Measurements from ENCODE around the gene PVR. TPM values are rescaled to one million over a fixed set of nuclear protein-coding genes. Genes with fewer than 3 reads are reported as not detected.
A peak's percentile ranks its signal among the peaks of the same experiment; 100 is the strongest.

The PVR gene
- total and polyA plus RNA-seq, 2 of the 4 experiments (the other 2 are of a cell fraction) = 106 to 122 TPM

- no peak overlapping the region for H4K8ac ChIP-seq (ENCODE audit: low read depth in 2 of 2, low read length in 2 of 2)
- POLR2A ChIA-PET (ENCODE audit: unreplicated experiment) = no interaction called here
- H3K27me3 ChIP-seq (ENCODE audit: control insufficient read depth, insufficient read depth, low read length) = peaks cover 12% of the 10 kb centered on the region
- no peak overlapping the region for H3K4ac ChIP-seq (ENCODE audit: low read depth, low read length)
- ATAC-seq (ENCODE audit: low read depth) = no peak
- H3K14ac ChIP-seq (replicated peaks; ENCODE audit: low read depth, low read length) = no peak overlapping the region
- 0 out of 2 replicates have a peak overlapping the region, but pooled peaks have one; percentile 14 for H2BK20ac ChIP-seq (ENCODE audit: low read depth, low read length)
- no peak overlapping the region for H3K23ac ChIP-seq (ENCODE audit: low read depth, low read length)
- no peaks in the 10 kb centered on the region for H3K4me1 ChIP-seq (ENCODE audit: control insufficient read depth, insufficient read depth, low read length)
- DNase-seq = no peak
- no peak overlapping the region for H3K4me3 ChIP-seq (ENCODE audit: insufficient read depth, low read depth, low read length)
- no peak overlapping the region for H2AK9ac ChIP-seq (replicated peaks; ENCODE audit: low read depth, low read length, poor library complexity)
- H3K18ac ChIP-seq (ENCODE audit: low read depth, low read length) = no peak overlapping the region
- H2BK5ac ChIP-seq (ENCODE audit: low read depth, low read length, poor library complexity, severe bottlenecking) = no peak overlapping the region
- intact Hi-C loops (cut with micrococcal nuclease) = no loop called here
- no TSS peak for BruUV-seq (replicated peaks)
- dilution Hi-C loops (cut with HindIII; ENCODE audit: low sequenced_read_pairs, unreplicated experiment) = no loop called here
- no peak overlapping the region for H4K5ac ChIP-seq (ENCODE audit: low read depth, low read length)
- no peaks in the 10 kb centered on the region for H3K36me3 ChIP-seq (ENCODE audit: control insufficient read depth, insufficient read depth, low read length)
- H2BK15ac ChIP-seq (ENCODE audit: low read depth, low read length) = no peak overlapping the region
- H2AFZ ChIP-seq (replicated peaks; ENCODE audit: low read length, poor library complexity) = no peak overlapping the region
- no peak overlapping the region for H3K56ac ChIP-seq (ENCODE audit: extremely low read depth, insufficient read depth, low read length)
- 80% methylated on average over 10 of the region's 17 CpGs; no CpG with 5 or more reads in 1 of the 2 experiments for WGBS, 2 experiments (ENCODE audit: extremely low coverage in 2 of 2, insufficient read length in 1 of 2)
- no peaks in the 10 kb centered on the region for H3K9me3 ChIP-seq (ENCODE audit: control insufficient read depth, insufficient read depth, low read length)
- H3K4me2 ChIP-seq (ENCODE audit: low read depth, low read length) = no peak overlapping the region
- no peaks in the 10 kb centered on the region for H3K79me1 ChIP-seq (ENCODE audit: low read depth in 1 of 2, low read length in 2 of 2)
- no peak overlapping the region for H3K27ac ChIP-seq (ENCODE audit: insufficient read depth, low read length)
- no peak overlapping the region for H3K9ac ChIP-seq (ENCODE audit: low read depth, low read length)
- CTCF ChIA-PET = no interaction called here
- no peak overlapping the region for H2AK5ac ChIP-seq (ENCODE audit: low read depth, low read length)
- no peaks in the 10 kb centered on the region for H3K9me1 ChIP-seq (ENCODE audit: insufficient read depth, low read length)
- H4K91ac ChIP-seq (ENCODE audit: insufficient read depth, low read depth, low read length) = no peak overlapping the region
- no peak overlapping the region for H2BK120ac ChIP-seq (ENCODE audit: low read depth, low read length)
- in situ Hi-C loops (cut with MboI; ENCODE audit: low sequenced_read_pairs) = no loop called here
- no peaks in the 10 kb centered on the region for H4K20me1 ChIP-seq (ENCODE audit: insufficient read depth, low read length)
- TF ChIP-seq CHD1 (IDR thresholded peaks at IDR 0.05; ENCODE audit: low read depth, low read length) (no peak), POLR2A (IDR thresholded peaks at IDR 0.05; ENCODE audit: low read depth, low read length) (no peak), FOS (IDR thresholded peaks at IDR 0.05; ENCODE audit: low read depth, low read length) (no peak)
Measured at GRCh38 chr19:44702551-44703176, 59.0 kb downstream of the PVR start.
